Activated naive CD4-positive, alpha-beta T cell treated with anti-CD3 and anti-CD28 coated beads for 36 hours (primary cell): ENCODE results near the gene UBE2E2. TPM values are rescaled to one million over a fixed set of nuclear protein-coding genes. Genes with fewer than 3 reads are reported as not detected.

ENCODE experiments used
- CTCF ChIA-PET: fragments of 350-600 bp; sonication (Branson Sonifier 250); formaldehyde crosslinking; loops from one replicate; lab custom pipeline; 2021; ENCODE audit warnings: antibody characterized with exemption; lab: Charles Lee
- DNase-seq: peaks from one replicate; pipeline ENCODE4 v3.0.0-alpha.2; 2020
- H3K27ac Mint-ChIP-seq: one replicate; pipeline ENCODE4 v1.8.0; 2021; ENCODE audit warnings: mild to moderate bottlenecking, mixed read lengths
- H3K27me3 Mint-ChIP-seq: one replicate; pipeline ENCODE4 v1.8.0; 2021; ENCODE audit warnings: low read depth, mixed read lengths
- H3K36me3 Mint-ChIP-seq: one replicate; pipeline ENCODE4 v1.8.0; 2021; ENCODE audit warnings: low read depth, mixed read lengths
- H3K4me1 Mint-ChIP-seq: one replicate; pipeline ENCODE4 v1.8.0; 2021; ENCODE audit warnings: low read depth, mixed read lengths
- H3K4me3 Mint-ChIP-seq: one replicate; pipeline ENCODE4 v1.8.0; 2021; ENCODE audit warnings: mild to moderate bottlenecking, moderate library complexity, mixed read lengths
- H3K9me3 Mint-ChIP-seq: one replicate; pipeline ENCODE4 v1.8.0; 2021; ENCODE audit warnings: mixed read lengths
- intact Hi-C: fragments of 100-400 bp; cut with micrococcal nuclease; formaldehyde crosslinking; loops from one replicate; pipeline ENCODE4 v1.15.1; 2023
- total RNA-seq, 2 experiments: library from RNA; stranded (reverse); gene quantifications; one replicate each; pipeline ENCODE4 v1.2.3, GENCODE V29; 2021

The UBE2E2 gene
- total RNA-seq, 2 experiments from 2014 or later, result 11.6 to 14.0 TPM

DNA sequence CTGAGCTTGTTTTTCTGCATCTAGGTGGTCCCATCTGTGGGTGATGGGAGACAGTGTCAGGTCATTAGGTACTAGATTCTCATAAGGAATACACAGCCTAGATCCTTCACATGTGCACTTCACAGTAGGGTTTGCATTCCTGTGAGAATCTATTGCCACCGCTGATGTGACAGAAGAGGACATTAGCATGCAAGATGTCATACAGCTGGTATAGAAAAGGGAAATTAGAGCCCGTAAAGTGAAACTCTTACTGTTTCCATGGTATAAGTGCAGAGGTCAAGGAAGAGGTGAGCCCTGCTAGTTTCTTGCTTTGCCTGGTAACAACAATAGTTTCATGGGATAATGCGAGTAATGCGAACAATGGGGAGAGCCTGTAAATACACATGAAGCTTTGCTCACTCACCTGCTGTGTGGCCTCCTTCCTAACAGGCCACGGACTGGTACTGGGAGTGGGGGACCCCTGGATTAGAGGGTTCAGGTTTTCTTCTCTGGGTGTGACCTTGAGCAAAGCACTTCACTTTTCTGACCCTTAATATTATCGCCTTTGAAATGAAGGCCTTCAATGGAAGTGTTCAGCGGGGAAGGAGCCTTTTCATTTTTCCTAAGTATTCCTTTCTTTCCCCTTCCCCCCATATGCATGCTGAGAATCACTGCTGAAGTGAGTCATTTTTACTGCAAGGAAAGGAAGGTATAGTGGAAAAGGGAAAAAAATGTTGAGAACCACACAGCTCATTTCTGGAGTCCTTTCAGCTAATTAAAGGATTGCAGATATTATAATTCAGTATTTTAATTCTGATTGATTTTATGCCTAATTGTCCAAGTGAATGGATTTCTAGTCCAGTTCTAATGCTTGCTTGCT is 286.4 kb downstream of the UBE2E2 start:
- H3K27me3 Mint-ChIP-seq, result no peaks in the 10 kb centered on the region
- H3K9me3 Mint-ChIP-seq, result peaks cover 13% of the 10 kb centered on the region
- intact Hi-C loops, result no loop called here
- CTCF ChIA-PET, result no interaction called here
- no peak overlapping the region for H3K27ac Mint-ChIP-seq
- no peaks in the 10 kb centered on the region for H3K4me1 Mint-ChIP-seq
- DNase-seq, result no peak
- H3K36me3 Mint-ChIP-seq, result peaks cover 14% of the 10 kb centered on the region
- no peak overlapping the region for H3K4me3 Mint-ChIP-seq

GRCh38 chr3:23490459-23490858 is 287.3 kb downstream of the UBE2E2 start:
- Mint-ChIP-seq H3K9me3 (peaks cover 8% of the 10 kb centered on the region), H3K27ac (no peak overlapping the region), H3K4me1 (no peaks in the 10 kb centered on the region), H3K36me3 (peaks cover 9% of the 10 kb centered on the region), H3K27me3 (no peaks in the 10 kb centered on the region), H3K4me3 (no peak overlapping the region)
- intact Hi-C loops, result no loop called here
- no peak for DNase-seq
- CTCF ChIA-PET, result no interaction called here

GRCh38 chr3:23492057-23492456 is 288.9 kb downstream of the UBE2E2 start:
- H3K27ac Mint-ChIP-seq, result no peak overlapping the region
- no peak overlapping the region for H3K4me3 Mint-ChIP-seq
- H3K36me3 Mint-ChIP-seq, result peaks cover 3% of the 10 kb centered on the region
- CTCF ChIA-PET, result no interaction called here
- intact Hi-C loops, result no loop called here
- no peak for DNase-seq
- H3K4me1 Mint-ChIP-seq, result no peaks in the 10 kb centered on the region
- H3K9me3 Mint-ChIP-seq, result no peaks in the 10 kb centered on the region
- H3K27me3 Mint-ChIP-seq, result no peaks in the 10 kb centered on the region

DNA sequence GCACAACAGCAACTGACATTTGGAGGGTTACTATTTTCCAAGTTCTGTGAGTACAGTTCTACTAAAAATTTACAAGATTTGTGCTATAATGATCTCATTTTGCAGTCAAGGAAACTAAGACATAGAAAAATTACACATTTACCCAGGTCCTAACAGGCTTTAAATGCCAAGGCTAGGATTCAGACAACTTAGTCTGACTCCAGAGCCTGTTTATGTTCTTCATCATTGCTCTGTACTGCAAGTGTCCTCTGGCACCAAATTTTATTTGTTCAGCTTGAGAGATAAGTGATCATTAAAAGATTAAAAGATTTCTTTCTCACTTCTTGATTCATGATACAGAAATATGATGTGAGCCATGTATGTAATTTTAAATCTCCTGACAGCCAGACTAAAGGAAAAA is 290.8 kb downstream of the UBE2E2 start:
- CTCF ChIA-PET, result interaction anchor here (0.5 to 0.6 kb wide), 2 partner anchors 9 to 263 kb away, joined by 3 read pairs; no protein-coding TSS in a partner anchor

GRCh38 chr3:23494967-23495366 is 291.8 kb downstream of the UBE2E2 start:
- Mint-ChIP-seq H3K36me3 (no peaks in the 10 kb centered on the region), H3K9me3 (no peaks in the 10 kb centered on the region), H3K4me3 (no peak overlapping the region), H3K4me1 (no peaks in the 10 kb centered on the region), H3K27ac (no peak overlapping the region), H3K27me3 (no peaks in the 10 kb centered on the region)
- CTCF ChIA-PET, result no interaction called here
- intact Hi-C loops, result no loop called here
- DNase-seq, result no peak

More for the DNA sequence above, 290.8 kb downstream of the UBE2E2 start:
- Mint-ChIP-seq H3K27me3 (no peaks in the 10 kb centered on the region), H3K4me3 (no peak overlapping the region), H3K9me3 (no peaks in the 10 kb centered on the region), H3K27ac (no peak overlapping the region), H3K4me1 (no peaks in the 10 kb centered on the region), H3K36me3 (peaks cover 1% of the 10 kb centered on the region)
- intact Hi-C loops, result no loop called here
- DNase-seq, result no peak

- Mint-ChIP-seq H3K4me1 (no peaks in the 10 kb centered on the region), H3K27me3 (no peaks in the 10 kb centered on the region), H3K27ac (no peak overlapping the region), H3K9me3 (no peaks in the 10 kb centered on the region), H3K4me3 (no peak overlapping the region), H3K36me3 (no peaks in the 10 kb centered on the region)
- CTCF ChIA-PET, result no interaction called here
- intact Hi-C loops, result no loop called here
- DNase-seq, result no peak
Measured at GRCh38 chr3:23495507-23495906, 292.4 kb downstream of the UBE2E2 start.

DNA sequence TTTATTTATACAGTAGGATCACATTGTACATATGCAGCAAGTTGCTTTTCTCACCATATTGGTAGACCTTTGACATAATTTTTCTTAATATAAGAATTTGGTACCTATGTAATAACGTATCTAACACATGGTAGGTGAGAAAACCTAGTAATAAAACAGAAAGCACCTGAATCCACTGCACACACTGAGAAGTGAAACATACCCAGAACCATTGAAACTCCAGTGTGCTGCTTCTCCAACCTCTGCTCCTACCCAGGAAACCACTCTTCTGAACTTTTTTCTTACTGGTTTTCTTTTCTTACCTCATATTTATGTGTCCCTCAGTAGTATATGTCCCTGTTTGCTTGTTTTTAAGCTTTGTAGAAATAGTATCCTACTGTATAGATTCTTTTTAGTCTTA is 293.0 kb downstream of the UBE2E2 start:
- no peak overlapping the region for H3K4me3 Mint-ChIP-seq
- intact Hi-C loops, result no loop called here
- H3K27me3 Mint-ChIP-seq, result no peaks in the 10 kb centered on the region
- H3K9me3 Mint-ChIP-seq, result no peaks in the 10 kb centered on the region
- no peaks in the 10 kb centered on the region for H3K36me3 Mint-ChIP-seq
- CTCF ChIA-PET, result no interaction called here
- no peaks in the 10 kb centered on the region for H3K4me1 Mint-ChIP-seq
- DNase-seq, result no peak
- no peak overlapping the region for H3K27ac Mint-ChIP-seq

DNA sequence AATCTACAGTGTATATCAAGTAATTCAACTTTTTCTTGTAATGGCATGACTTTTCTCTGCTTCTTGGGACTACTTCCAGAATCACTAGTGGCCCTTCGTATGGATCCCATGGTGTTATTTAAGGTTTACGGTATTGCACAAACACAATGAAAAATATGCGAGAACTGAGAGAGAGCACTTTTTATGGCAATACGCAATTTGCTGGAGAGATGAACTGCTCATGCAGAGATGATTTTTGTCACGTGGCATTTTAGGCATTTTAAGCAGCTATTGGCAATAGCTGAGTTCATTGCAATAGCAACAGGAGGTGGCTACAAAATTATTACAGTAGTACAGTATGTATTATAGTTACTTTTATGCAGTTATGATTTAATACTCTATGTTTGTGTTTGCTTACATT is 294.0 kb downstream of the UBE2E2 start:
- Mint-ChIP-seq H3K4me3 (no peak overlapping the region), H3K36me3 (peaks cover 1% of the 10 kb centered on the region), H3K4me1 (no peaks in the 10 kb centered on the region), H3K9me3 (no peaks in the 10 kb centered on the region), H3K27me3 (no peaks in the 10 kb centered on the region), H3K27ac (no peak overlapping the region)
- DNase-seq, result no peak
- CTCF ChIA-PET, result no interaction called here
- intact Hi-C loops, result no loop called here

DNA sequence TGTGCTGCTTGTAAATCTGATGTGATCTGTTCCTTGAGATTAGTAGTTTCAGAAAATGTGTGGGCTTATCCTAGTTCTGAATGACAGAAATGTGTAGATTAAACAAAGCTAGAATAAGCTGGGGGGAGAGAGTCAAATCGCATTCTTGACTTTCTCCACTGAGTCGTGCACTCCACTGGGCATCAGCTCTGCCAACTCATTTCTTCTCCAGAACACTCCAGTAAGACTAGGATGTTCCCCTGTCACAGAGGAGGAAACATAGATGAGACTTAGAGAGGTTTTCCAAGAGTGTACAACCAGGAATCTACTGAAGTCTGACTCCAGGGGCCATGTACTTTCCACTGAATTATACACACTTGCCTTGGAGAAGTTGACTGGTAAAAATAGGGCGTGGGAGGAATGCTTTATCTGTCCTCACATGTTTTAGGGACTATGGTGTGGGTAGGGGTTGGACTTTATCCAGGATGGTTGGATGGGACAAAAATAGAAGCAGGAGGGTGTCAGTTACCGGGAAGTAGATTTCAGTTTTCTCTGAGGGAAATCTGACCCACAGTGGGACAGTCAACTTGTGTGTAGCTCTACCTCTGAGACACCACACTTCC is 298.2 kb downstream of the UBE2E2 start:
- Mint-ChIP-seq H3K36me3 (peaks cover 6% of the 10 kb centered on the region), H3K9me3 (no peaks in the 10 kb centered on the region), H3K27me3 (no peaks in the 10 kb centered on the region), H3K4me3 (no peak overlapping the region), H3K27ac (no peak overlapping the region), H3K4me1 (no peaks in the 10 kb centered on the region)
- CTCF ChIA-PET, result interaction anchor here (0.6 kb wide), 1 partner anchor 12 kb away, joined by 3 read pairs; no protein-coding TSS in a partner anchor
- DNase-seq, result no peak
- intact Hi-C loops, result no loop called here

DNA sequence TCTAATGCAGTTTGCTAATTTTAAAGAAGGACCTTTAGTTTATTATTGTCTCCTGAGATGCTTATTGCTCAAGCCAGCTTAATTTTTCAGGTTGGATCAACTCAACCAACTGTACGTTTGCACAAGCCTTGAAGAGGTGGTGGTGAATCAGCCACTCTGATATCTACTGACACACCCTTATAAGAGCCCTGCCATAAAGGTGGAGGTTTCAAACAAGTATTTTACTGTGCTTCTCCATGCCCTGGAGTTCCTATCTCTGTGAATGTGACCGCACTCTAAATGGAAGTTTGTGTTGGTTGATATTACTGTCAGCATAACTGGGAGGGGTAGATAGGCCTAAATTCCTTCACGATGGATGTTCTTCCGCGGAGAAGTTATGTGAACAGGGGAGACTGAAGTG is 305.3 kb downstream of the UBE2E2 start:
- no peaks in the 10 kb centered on the region for H3K4me1 Mint-ChIP-seq

DNA sequence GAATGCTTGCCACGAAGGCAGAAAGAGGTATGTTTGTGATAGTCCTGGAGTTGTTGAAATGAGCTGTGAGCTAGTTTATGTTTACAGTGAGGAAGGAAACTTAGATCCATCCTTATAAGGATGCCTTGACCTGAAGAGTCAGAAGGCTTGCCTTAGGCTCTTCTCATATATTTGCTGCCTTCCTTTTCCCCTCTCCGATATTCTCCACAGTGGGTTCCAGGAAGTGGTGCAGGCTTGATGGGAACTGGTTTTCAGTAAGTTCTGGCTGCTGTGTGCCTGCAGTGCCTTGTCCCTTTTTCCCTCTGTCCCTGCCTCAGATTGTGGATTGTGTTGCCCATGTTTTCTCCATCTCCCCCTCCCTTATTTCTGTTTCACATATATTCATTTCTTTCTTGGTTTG is 315.3 kb downstream of the UBE2E2 start:
- no peaks in the 10 kb centered on the region for H3K4me1 Mint-ChIP-seq
- H3K9me3 Mint-ChIP-seq, result no peaks in the 10 kb centered on the region
- no peak overlapping the region for H3K27ac Mint-ChIP-seq
- H3K27me3 Mint-ChIP-seq, result no peaks in the 10 kb centered on the region
- peaks cover 5% of the 10 kb centered on the region for H3K36me3 Mint-ChIP-seq
- intact Hi-C loops, result no loop called here
- no peak for DNase-seq
- CTCF ChIA-PET, result interaction anchor here (0.6 kb wide), 1 partner anchor 25 kb away, joined by 3 read pairs; no protein-coding TSS in a partner anchor
- H3K4me3 Mint-ChIP-seq, result no peak overlapping the region

More for the DNA sequence above, 305.3 kb downstream of the UBE2E2 start:
- H3K4me3 Mint-ChIP-seq, result no peak overlapping the region
- CTCF ChIA-PET, result no interaction called here
- no peaks in the 10 kb centered on the region for H3K27me3 Mint-ChIP-seq
- DNase-seq, result no peak
- peaks cover 8% of the 10 kb centered on the region for H3K36me3 Mint-ChIP-seq
- no peak overlapping the region for H3K27ac Mint-ChIP-seq
- intact Hi-C loops, result no loop called here
- no peaks in the 10 kb centered on the region for H3K9me3 Mint-ChIP-seq

DNA sequence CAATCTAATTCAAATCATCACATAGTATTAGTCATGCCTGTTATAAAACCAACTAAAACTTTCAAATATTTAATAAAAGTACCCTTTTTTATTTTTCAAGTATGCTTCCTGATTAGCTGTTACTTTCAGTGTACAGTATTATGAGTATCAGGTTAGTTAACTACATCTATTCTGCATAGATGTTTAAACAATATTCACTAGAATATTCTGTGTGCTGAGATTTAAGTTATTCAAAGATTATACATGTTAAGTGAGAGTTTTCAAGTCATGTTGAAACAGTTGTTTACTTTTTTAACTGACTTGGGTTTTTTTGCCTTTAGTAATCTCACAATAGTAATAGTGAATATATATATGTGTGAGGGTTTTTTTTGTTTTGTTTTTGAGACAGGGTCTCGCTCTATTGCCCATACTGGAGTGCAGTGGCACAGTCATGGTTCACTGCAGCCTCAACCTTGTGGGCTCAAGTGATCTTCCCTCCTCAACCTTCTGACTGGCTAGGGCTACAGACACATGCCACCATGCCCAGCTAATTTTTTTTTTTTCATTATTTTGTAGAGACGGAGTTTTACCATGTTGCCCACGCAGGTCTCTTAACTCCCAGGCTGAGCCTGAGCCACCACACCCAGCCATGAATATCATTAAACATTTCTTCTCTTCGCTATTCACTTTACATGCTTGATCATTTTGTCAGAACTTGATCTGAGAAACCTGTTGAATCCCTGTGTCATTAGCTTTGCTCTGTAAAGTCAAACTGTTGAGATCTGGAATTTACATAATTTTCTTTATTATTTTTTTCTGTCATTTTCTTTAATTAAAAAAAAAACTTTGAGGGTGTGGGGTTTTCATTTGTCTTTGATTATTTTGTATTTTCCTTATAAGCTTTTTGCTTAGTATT is 316.4 kb downstream of the UBE2E2 start:
- intact Hi-C loops, result no loop called here
- no peak overlapping the region for H3K4me3 Mint-ChIP-seq
- CTCF ChIA-PET, result interaction anchor here (0.6 kb wide), 1 partner anchor 24 kb away, joined by 3 read pairs; no protein-coding TSS in a partner anchor
- no peak for DNase-seq
- H3K9me3 Mint-ChIP-seq, result no peaks in the 10 kb centered on the region
- peaks cover 5% of the 10 kb centered on the region for H3K36me3 Mint-ChIP-seq
- H3K27ac Mint-ChIP-seq, result no peak overlapping the region
- no peaks in the 10 kb centered on the region for H3K27me3 Mint-ChIP-seq
- H3K4me1 Mint-ChIP-seq, result no peaks in the 10 kb centered on the region
